Sigmoid colon (tissue), 4 donors: Measurements from ENCODE around the gene PPP1R12B.

Experiments used
- EP300 ChIP-seq, 4 donors: sonication (generic); formaldehyde crosslinking; IDR thresholded peaks; one replicate each; pipeline ENCODE4 v1.6.1; 2017; ENCODE audit warnings: antibody characterized with exemption in 4 of 4
- POLR2AphosphoS5 ChIP-seq, 4 donors: sonication (generic); formaldehyde crosslinking; IDR thresholded peaks; one replicate each; pipeline ENCODE4 v1.6.1; 2017; ENCODE audit warnings: antibody characterized with exemption in 4 of 4
- TF ChIP-seq, protein P1 (sequence below), 4 experiments: fragments of 450-650 bp in 3 of 4; fragments of 200-600 bp in 1 of 4; IDR thresholded peaks; one replicate each; pipeline ENCODE4 v1.5.1; 2016 to 2019; ENCODE audit warnings: antibody characterized with exemption in 4 of 4, mild to moderate bottlenecking in 3 of 4, moderate library complexity in 2 of 4

DNA sequence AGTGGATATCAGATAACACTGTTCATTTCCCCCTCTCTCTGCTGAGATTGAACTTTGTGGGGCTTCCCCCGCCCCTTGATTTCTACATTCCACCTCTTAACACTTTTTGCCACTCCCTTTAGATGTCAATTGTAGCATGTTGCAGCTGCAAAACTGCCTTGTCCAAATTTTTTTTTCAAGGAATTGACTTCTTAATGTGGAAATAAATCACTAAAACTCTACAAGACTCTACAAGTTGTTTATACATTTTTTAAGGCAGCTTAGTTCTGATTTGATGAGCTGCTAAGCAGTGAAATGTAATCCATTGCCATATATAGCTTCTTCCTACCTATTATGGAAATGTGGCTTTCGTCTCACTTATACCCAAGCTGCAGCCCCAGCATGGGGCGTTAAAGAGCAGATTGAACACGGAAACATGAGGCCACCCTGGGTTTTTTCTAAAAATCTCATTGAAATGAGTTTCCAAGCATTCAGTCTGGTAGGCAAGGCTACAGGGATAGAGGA lies 229.6 kb downstream of the PPP1R12B start:
- TF ChIP-seq, protein P1, sequence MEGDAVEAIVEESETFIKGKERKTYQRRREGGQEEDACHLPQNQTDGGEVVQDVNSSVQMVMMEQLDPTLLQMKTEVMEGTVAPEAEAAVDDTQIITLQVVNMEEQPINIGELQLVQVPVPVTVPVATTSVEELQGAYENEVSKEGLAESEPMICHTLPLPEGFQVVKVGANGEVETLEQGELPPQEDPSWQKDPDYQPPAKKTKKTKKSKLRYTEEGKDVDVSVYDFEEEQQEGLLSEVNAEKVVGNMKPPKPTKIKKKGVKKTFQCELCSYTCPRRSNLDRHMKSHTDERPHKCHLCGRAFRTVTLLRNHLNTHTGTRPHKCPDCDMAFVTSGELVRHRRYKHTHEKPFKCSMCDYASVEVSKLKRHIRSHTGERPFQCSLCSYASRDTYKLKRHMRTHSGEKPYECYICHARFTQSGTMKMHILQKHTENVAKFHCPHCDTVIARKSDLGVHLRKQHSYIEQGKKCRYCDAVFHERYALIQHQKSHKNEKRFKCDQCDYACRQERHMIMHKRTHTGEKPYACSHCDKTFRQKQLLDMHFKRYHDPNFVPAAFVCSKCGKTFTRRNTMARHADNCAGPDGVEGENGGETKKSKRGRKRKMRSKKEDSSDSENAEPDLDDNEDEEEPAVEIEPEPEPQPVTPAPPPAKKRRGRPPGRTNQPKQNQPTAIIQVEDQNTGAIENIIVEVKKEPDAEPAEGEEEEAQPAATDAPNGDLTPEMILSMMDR (IDR thresholded peaks at IDR 0.05) = no peak
- peak in 2 of 4 donors; percentile 27 to 59 for TF ChIP-seq POLR2AphosphoS5 (IDR thresholded peaks at IDR 0.05)
- TF ChIP-seq EP300 (IDR thresholded peaks at IDR 0.05) = no peak
